ENCODE measurements around the gene PLXNA4. TPM values are rescaled to one million over a fixed set of nuclear protein-coding genes. Genes with fewer than 3 reads are reported as not detected.

Gene PLXNA4
- total and polyA plus RNA-seq, 2 donors (not counting 1 experiment from before 2014, with no cell fraction given), result not detected

- Histone ChIP-seq H3K27ac (ENCODE audit: low read length in 2 of 2) (no peak overlapping the region), H3K9me3 (ENCODE audit: control extremely low read depth in 1 of 3, control insufficient read depth in 2 of 3, insufficient read depth in 1 of 3, low read length in 2 of 3) (peaks cover 0 to 4% (median 0%) of the 10 kb centered on the region in 3 donors), H3K4me3 (ENCODE audit: control extremely low read depth in 1 of 5, extremely low read depth in 1 of 5, insufficient read depth in 1 of 5, low read depth in 2 of 5, low read length in 4 of 5) (no peak overlapping the region), H3K9ac (ENCODE audit: low read length) (no peak overlapping the region), H3K36me3 (replicated peaks in 1 of 2; ENCODE audit: control extremely low read depth in 1 of 2, control insufficient read depth in 1 of 2, extremely low read depth in 1 of 2, insufficient read depth in 2 of 2, low read length in 1 of 2) (no peaks in the 10 kb centered on the region), H3K79me2 (ENCODE audit: control insufficient read depth, insufficient read depth, low read length) (no peaks in the 10 kb centered on the region), H4K20me1 (ENCODE audit: control insufficient read depth, insufficient read depth, low read length, poor library complexity, severe bottlenecking) (no peaks in the 10 kb centered on the region), H2AFZ (ENCODE audit: insufficient read depth, low read depth, low read length, poor library complexity, severe bottlenecking) (no peak overlapping the region), H3K27me3 (replicated peaks in 1 of 4; ENCODE audit: control extremely low read depth in 1 of 4, control insufficient read depth in 3 of 4, insufficient read depth in 4 of 4, low read length in 3 of 4) (no peaks in the 10 kb centered on the region), H3K4me2 (replicated peaks; ENCODE audit: low read depth, low read length, poor library complexity, severe bottlenecking) (no peak overlapping the region), H3K4me1 (ENCODE audit: control insufficient read depth in 2 of 2, insufficient read depth in 2 of 2, low read length in 2 of 2) (no peaks in the 10 kb centered on the region)
- no peaks in the 10 kb centered on the region for H3K9me3 Mint-ChIP-seq (ENCODE audit: insufficient read depth)
- TF ChIP-seq CTCF (IDR thresholded peaks at IDR 0.05) (no peak), EZH2 (IDR thresholded peaks at IDR 0.05; ENCODE audit: borderline replicate concordance, insufficient read depth, low read depth, low read length, poor library complexity, severe bottlenecking) (no peak)
- H3K27ac Mint-ChIP-seq, result no peak overlapping the region
- DNase-seq, result no peak
- ChIA-PET CTCF (no interaction called here), POLR2A (no interaction called here)
- no peaks in the 10 kb centered on the region for H3K4me1 Mint-ChIP-seq
- peaks cover 5% of the 10 kb centered on the region for H3K27me3 Mint-ChIP-seq
- 87% methylated on average over 3 of the region's 5 CpGs for WGBS (ENCODE audit: insufficient coverage)
- no peak for ATAC-seq (ENCODE audit: low read depth)
- no peak overlapping the region for H3K4me3 Mint-ChIP-seq
- intact Hi-C loops (cut with micrococcal nuclease), result no loop called here
Measured at GRCh38 chr7:132193898-132194297, 382.4 kb downstream of the PLXNA4 start.

- no peaks in the 10 kb centered on the region for H3K79me2 ChIP-seq (ENCODE audit: control insufficient read depth, insufficient read depth, low read length)
- no peaks in the 10 kb centered on the region for H3K9me3 Mint-ChIP-seq (ENCODE audit: insufficient read depth)
- no peaks in the 10 kb centered on the region for H3K27me3 ChIP-seq (replicated peaks in 1 of 4; ENCODE audit: control extremely low read depth in 1 of 4, control insufficient read depth in 3 of 4, insufficient read depth in 4 of 4, low read length in 3 of 4)
- H3K4me1 Mint-ChIP-seq, result no peaks in the 10 kb centered on the region
- H3K27ac ChIP-seq (ENCODE audit: low read length in 2 of 2), result no peak overlapping the region
- peaks cover 0 to 9% (median 0%) of the 10 kb centered on the region in 3 donors for H3K9me3 ChIP-seq (ENCODE audit: control extremely low read depth in 1 of 3, control insufficient read depth in 2 of 3, insufficient read depth in 1 of 3, low read length in 2 of 3)
- ATAC-seq (ENCODE audit: low read depth) (no peak), DNase-seq (no peak)
- TF ChIP-seq EZH2 (IDR thresholded peaks at IDR 0.05; ENCODE audit: borderline replicate concordance, insufficient read depth, low read depth, low read length, poor library complexity, severe bottlenecking) (no peak), CTCF (IDR thresholded peaks at IDR 0.05) (no peak)
- H3K9ac ChIP-seq (ENCODE audit: low read length), result no peak overlapping the region
- H3K4me1 ChIP-seq (ENCODE audit: control insufficient read depth in 2 of 2, insufficient read depth in 2 of 2, low read length in 2 of 2), result no peaks in the 10 kb centered on the region
- intact Hi-C loops (cut with micrococcal nuclease), result no loop called here
- CTCF ChIA-PET, result no interaction called here
- H3K4me2 ChIP-seq (replicated peaks; ENCODE audit: low read depth, low read length, poor library complexity, severe bottlenecking), result no peak overlapping the region
- POLR2A ChIA-PET, result no interaction called here
- peaks cover 5% of the 10 kb centered on the region for H3K27me3 Mint-ChIP-seq
- no peaks in the 10 kb centered on the region for H3K36me3 ChIP-seq (replicated peaks in 1 of 2; ENCODE audit: control extremely low read depth in 1 of 2, control insufficient read depth in 1 of 2, extremely low read depth in 1 of 2, insufficient read depth in 2 of 2, low read length in 1 of 2)
- no peak overlapping the region for H3K4me3 ChIP-seq (ENCODE audit: control extremely low read depth in 1 of 5, extremely low read depth in 1 of 5, insufficient read depth in 1 of 5, low read depth in 2 of 5, low read length in 4 of 5)
- H3K27ac Mint-ChIP-seq, result no peak overlapping the region
- H2AFZ ChIP-seq (ENCODE audit: insufficient read depth, low read depth, low read length, poor library complexity, severe bottlenecking), result no peak overlapping the region
- no peaks in the 10 kb centered on the region for H4K20me1 ChIP-seq (ENCODE audit: control insufficient read depth, insufficient read depth, low read length, poor library complexity, severe bottlenecking)
- no peak overlapping the region for H3K4me3 Mint-ChIP-seq
Measured at GRCh38 chr7:132192809-132193208, 383.5 kb downstream of the PLXNA4 start.

Data from B cell (primary cell).